IMR-90 (cell line): ENCODE data around the gene HAGHL. TPM values are rescaled to one million over a fixed set of nuclear protein-coding genes. Genes with fewer than 3 reads are reported as not detected.

ENCODE experiments used
- ATAC-seq: fragments of 200-7000 bp; cut with Tn5 transposase; 2 replicates; pipeline ENCODE4 v1.9.1; 2020; ENCODE audit warnings: low read depth, mild to moderate bottlenecking, moderate library complexity
- BruUV-seq: library from RNA; stranded (reverse); fragments of 400-500 nt; replicated peaks from 2 replicates; lab custom pipeline; 2021; lab: Mats Ljungman, UMichigan
- CTCF ChIA-PET: fragments of 300-600 bp; formaldehyde crosslinking; extraction: SDS; loops from one replicate; lab custom pipeline; 2021; ENCODE audit warnings: antibody characterized with exemption; lab: Yijun Ruan, JAX
- POLR2A ChIA-PET: fragments of 300-600 bp; sonication (Branson Sonifier 250); formaldehyde crosslinking; loops from one replicate; lab custom pipeline; 2022; ENCODE audit warnings: antibody characterized with exemption; ENCODE audit not compliant: unreplicated experiment; lab: Charles Lee
- DNase-seq: peaks from one replicate; pipeline ENCODE4 v3.0.0; 2013
- H2AFZ ChIP-seq: replicated peaks from 2 replicates; pipeline ENCODE3; 2013; ENCODE audit warnings: low read length, mild to moderate bottlenecking; ENCODE audit not compliant: poor library complexity
- H2AK5ac ChIP-seq: 2 replicates; pipeline ENCODE4 v1.6.1; 2013; ENCODE audit warnings: low read depth, low read length, inconsistent platforms
- H2AK9ac ChIP-seq: replicated peaks from 2 replicates; pipeline ENCODE3; 2013; ENCODE audit warnings: mild to moderate bottlenecking, low read depth, low read length, moderate library complexity; ENCODE audit not compliant: poor library complexity
- H2BK120ac ChIP-seq: 2 replicates; pipeline ENCODE4 v1.6.1; 2013; ENCODE audit warnings: low read depth, low read length, inconsistent platforms
- H2BK15ac ChIP-seq: 3 replicates; pipeline ENCODE4 v1.6.1; 2013; ENCODE audit warnings: low read depth, low read length, inconsistent platforms
- H2BK20ac ChIP-seq: 2 replicates; pipeline ENCODE4 v1.6.1; 2013; ENCODE audit warnings: low read depth, mild to moderate bottlenecking, inconsistent platforms, low read length, moderate library complexity
- H2BK5ac ChIP-seq: 2 replicates; pipeline ENCODE4 v1.6.1; 2013; ENCODE audit warnings: mild to moderate bottlenecking, low read depth, low read length, inconsistent platforms; ENCODE audit not compliant: poor library complexity, severe bottlenecking
- H3K14ac ChIP-seq: replicated peaks from 2 replicates; pipeline ENCODE4 v1.6.1; 2013; ENCODE audit warnings: low read depth, low read length, inconsistent platforms
- H3K18ac ChIP-seq: 2 replicates; pipeline ENCODE4 v1.6.1; 2013; ENCODE audit warnings: low read depth, low read length, control low read depth
- H3K23ac ChIP-seq: 2 replicates; pipeline ENCODE4 v1.6.1; 2013; ENCODE audit warnings: low read depth, low read length, inconsistent platforms
- H3K27ac ChIP-seq: 2 replicates; pipeline ENCODE4 v1.5.1; 2013; ENCODE audit warnings: mild to moderate bottlenecking, control low read depth, low read length; ENCODE audit not compliant: insufficient read depth
- H3K27me3 ChIP-seq: 2 replicates; pipeline ENCODE4 v1.6.1; 2013; ENCODE audit warnings: low read length; ENCODE audit not compliant: control insufficient read depth, insufficient read depth
- H3K36me3 ChIP-seq: 2 replicates; pipeline ENCODE4 v1.6.1; 2013; ENCODE audit warnings: low read length, mixed read lengths; ENCODE audit not compliant: control insufficient read depth, insufficient read depth
- H3K4ac ChIP-seq: 2 replicates; pipeline ENCODE4 v1.6.1; 2013; ENCODE audit warnings: low read depth, low read length, inconsistent platforms
- H3K4me1 ChIP-seq: 2 replicates; pipeline ENCODE4 v1.6.1; 2013; ENCODE audit warnings: low read length, mixed read lengths; ENCODE audit not compliant: control insufficient read depth, insufficient read depth
- H3K4me2 ChIP-seq: 2 replicates; pipeline ENCODE4 v1.6.1; 2013; ENCODE audit warnings: low read depth, mild to moderate bottlenecking, control low read depth, low read length, moderate library complexity
- H3K4me3 ChIP-seq: 2 replicates; pipeline ENCODE4 v1.5.1; 2013; ENCODE audit warnings: low read depth, mild to moderate bottlenecking, control low read depth, low read length, moderate library complexity; ENCODE audit not compliant: insufficient read depth
- H3K56ac ChIP-seq: 2 replicates; pipeline ENCODE4 v1.6.1; 2013; ENCODE audit warnings: low read length, inconsistent platforms; ENCODE audit not compliant: insufficient read depth; ENCODE audit errors: extremely low read depth
- H3K79me1 ChIP-seq, 2 experiments: 2 replicates each; pipeline ENCODE4 v1.6.1; 2013; ENCODE audit warnings: low read length in 2 of 2, inconsistent platforms in 1 of 2, low read depth in 1 of 2
- H3K9ac ChIP-seq: 2 replicates; pipeline ENCODE4 v1.6.1; 2013; ENCODE audit warnings: low read depth, low read length, control low read depth
- H3K9me1 ChIP-seq: 2 replicates; pipeline ENCODE4 v1.6.1; 2013; ENCODE audit warnings: low read length, inconsistent platforms; ENCODE audit not compliant: insufficient read depth
- H3K9me3 ChIP-seq: 2 replicates; pipeline ENCODE4 v1.6.1; 2013; ENCODE audit warnings: low read length; ENCODE audit not compliant: control insufficient read depth, insufficient read depth
- H4K20me1 ChIP-seq: 2 replicates; pipeline ENCODE4 v1.6.1; 2013; ENCODE audit warnings: low read length, inconsistent platforms; ENCODE audit not compliant: insufficient read depth
- H4K5ac ChIP-seq: 2 replicates; pipeline ENCODE4 v1.6.1; 2013; ENCODE audit warnings: mild to moderate bottlenecking, low read depth, low read length, control low read depth
- H4K8ac ChIP-seq, 2 experiments: 2 replicates each; pipeline ENCODE4 v1.6.1; 2013; ENCODE audit warnings: low read depth in 2 of 2, low read length in 2 of 2, control low read depth in 1 of 2, inconsistent platforms in 1 of 2
- H4K91ac ChIP-seq: 2 replicates; pipeline ENCODE4 v1.6.1; 2013; ENCODE audit warnings: low read depth, low read length, inconsistent platforms; ENCODE audit not compliant: insufficient read depth
- CEBPB ChIP-seq: IDR thresholded peaks from 2 replicates; pipeline ENCODE4 v1.6.1; 2012; ENCODE audit warnings: low read depth, low read length, improper control_type of control experiment
- CTCF ChIP-seq: conservative IDR thresholded peaks from 2 replicates; pipeline ENCODE4 v1.5.1; 2012; ENCODE audit warnings: mild to moderate bottlenecking, low read depth, low read length, improper control_type of control experiment
- MXI1 ChIP-seq: IDR thresholded peaks from 2 replicates; pipeline ENCODE4 v1.6.1; 2012; ENCODE audit warnings: low read depth, mild to moderate bottlenecking, low read length, moderate library complexity, borderline replicate concordance
- RAD21 ChIP-seq: IDR thresholded peaks from 2 replicates; pipeline ENCODE4 v1.6.1; 2012; ENCODE audit warnings: low read length, improper control_type of control experiment
- SMC3 ChIP-seq: fragments of 150-350 bp; IDR thresholded peaks from 2 replicates; pipeline ENCODE4 v1.6.1; 2016; ENCODE audit warnings: low read depth, mild to moderate bottlenecking, antibody characterized with exemption, low read length, moderate library complexity
- WGBS, 2 experiments: methylation state at CpG; one replicate each; pipeline versions ENCODE4 v1.1.5 to v1.1.7; 2013; ENCODE audit warnings: missing lambda C conversion rate in 2 of 2; ENCODE audit not compliant: insufficient read length in 1 of 2; ENCODE audit errors: extremely low coverage in 2 of 2; 5-methylcytosine and 5-hydroxymethylcytosine counted together
- dilution Hi-C: fragments of 300-500 bp; cut with HindIII; formaldehyde crosslinking; loops from one replicate; pipeline ENCODE4 v1.14.3; 2018; ENCODE audit warnings: low sequenced_read_pairs; ENCODE audit not compliant: unreplicated experiment
- in situ Hi-C: fragments of 300-500 bp; cut with MboI; formaldehyde crosslinking; loops from 3 replicates; pipeline ENCODE4 v1.14.3; 2019; ENCODE audit warnings: low sequenced_read_pairs, inconsistent platforms, mixed read lengths
- intact Hi-C: fragments of 100-400 bp; cut with micrococcal nuclease; formaldehyde crosslinking; loops from 2 replicates; pipeline ENCODE4 v1.10.0; 2022
- polyA plus RNA-seq, 3 experiments: library from polyadenylated mRNA; depleted of rRNA; stranded (reverse); fragments of >200 nt; gene quantifications; 2 replicates each; pipeline ENCODE4 v1.2.3, GENCODE V29; 2012; ENCODE audit warnings: low replicate concordance in 1 of 3
- total RNA-seq: library from RNA; depleted of rRNA; stranded (reverse); fragments of >200 nt; gene quantifications from 2 replicates; pipeline ENCODE4 v1.2.3, GENCODE V29; 2012

Gene HAGHL
- total and polyA plus RNA-seq, 2 of the 4 experiments (the other 2 are of a cell fraction): 3.0 to 12.5 TPM

- TF ChIP-seq CTCF: no peak
- no peak for TF ChIP-seq MXI1
- TF ChIP-seq CEBPB: no peak
- TF ChIP-seq SMC3: no peak
- TF ChIP-seq RAD21: no peak
- peaks cover 28% of the 10 kb centered on the region for H3K36me3 ChIP-seq
- intact Hi-C loops: no loop called here
- dilution Hi-C loops: no loop called here
- H2AFZ ChIP-seq: no peak overlapping the region
- H4K91ac ChIP-seq: no peak overlapping the region
- in situ Hi-C loops: no loop called here
- H3K14ac ChIP-seq: no peak overlapping the region
- no peak for ATAC-seq
- peak overlapping the region; percentile 67; the same call in 1 of the 2 replicates for H2AK5ac ChIP-seq
- H3K27ac ChIP-seq: no peak overlapping the region
- POLR2A ChIA-PET: no interaction called here
- peak overlapping the region; percentile 5 for H2AK9ac ChIP-seq
- H3K9me3 ChIP-seq: no peaks in the 10 kb centered on the region
- H3K18ac ChIP-seq: no peak overlapping the region
- H4K5ac ChIP-seq: no peak overlapping the region
- H3K9ac ChIP-seq: no peak overlapping the region
- CTCF ChIA-PET: no interaction called here
- no peak overlapping the region for H3K4ac ChIP-seq
- no peak overlapping the region for H4K8ac ChIP-seq
- H3K56ac ChIP-seq: no peak overlapping the region
- no peak overlapping the region for H3K4me3 ChIP-seq
- peaks cover 9 to 40% of the 10 kb centered on the region in 2 experiments; a peak in 3 of 4 replicates for H3K79me1 ChIP-seq
- peaks cover 15% of the 10 kb centered on the region for H3K9me1 ChIP-seq
- no peak for DNase-seq
- no TSS peak for BruUV-seq
- H2BK5ac ChIP-seq: no peak overlapping the region
- no peak overlapping the region for H3K23ac ChIP-seq
- H3K4me2 ChIP-seq: no peak overlapping the region
- H2BK20ac ChIP-seq: no peak overlapping the region
- WGBS, 2 experiments: 83% methylated on average over 9 of the region's 21 CpGs; no CpG with 5 or more reads in 1 of the 2 experiments
- H2BK15ac ChIP-seq: no peak overlapping the region
- H2BK120ac ChIP-seq: no peak overlapping the region
- peaks cover 21% of the 10 kb centered on the region for H3K4me1 ChIP-seq
- no peaks in the 10 kb centered on the region for H3K27me3 ChIP-seq
- H4K20me1 ChIP-seq: peaks cover 46% of the 10 kb centered on the region
These were observed 48.6 kb upstream of the HAGHL start for GRCh38 chr16:678209-678857.
